GM18861 (cell line): ENCODE data around the gene RAB25.
"Not testable (repeated sequence)": the region's sequence is repeated elsewhere in the genome, so short reads cannot be mapped to it uniquely, and the experiment has no call there.

ENCODE experiments used
- ATAC-seq: cut with Tn5 transposase; IDR thresholded peaks from one replicate; pipeline ENCODE4 v1.9.1; 2021; ENCODE audit not compliant: unreplicated experiment

Gene RAB25

DNA sequence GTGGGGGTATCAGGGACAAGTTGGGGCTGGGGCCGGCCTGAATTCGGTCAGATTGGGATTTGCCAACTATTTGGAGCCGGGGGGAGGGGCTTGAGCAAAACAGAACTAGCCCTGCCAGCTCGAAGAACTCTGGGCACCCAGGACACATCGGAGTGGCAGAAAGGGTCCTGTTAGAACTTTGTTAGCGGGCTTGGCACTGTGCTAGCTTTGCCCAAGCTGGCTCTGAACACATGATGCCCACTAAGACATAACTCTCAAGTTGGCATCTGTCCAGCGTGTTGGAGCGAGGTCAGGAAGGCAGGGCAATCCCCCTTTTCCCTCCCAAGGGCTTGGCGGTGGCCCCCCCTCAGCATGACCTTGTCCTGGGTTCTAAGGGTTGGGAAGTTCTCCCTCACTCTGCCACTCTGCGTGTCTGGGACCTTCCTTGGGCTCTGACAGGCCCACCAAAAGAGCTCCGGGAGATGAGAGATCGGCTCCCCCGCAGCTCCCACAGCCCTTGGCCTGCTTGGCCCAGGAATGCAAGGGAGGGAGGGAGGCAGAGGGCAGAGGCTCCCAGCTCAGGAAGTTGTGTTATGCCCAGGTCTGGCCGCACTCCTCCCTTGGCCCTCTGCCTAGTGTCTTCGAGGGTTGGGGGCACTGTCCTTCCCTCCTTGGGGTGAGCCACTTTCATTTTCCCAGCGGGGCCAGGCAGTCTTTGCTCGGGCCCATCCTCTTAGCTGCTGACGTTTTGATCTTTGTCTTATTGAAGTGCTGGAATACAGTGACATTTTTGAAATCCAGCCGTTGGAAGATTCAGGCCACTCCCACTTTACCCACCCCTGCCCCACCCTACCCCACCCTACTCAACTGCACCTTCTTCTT is 54.8 kb downstream of the RAB25 start:
- ATAC-seq, result no peak

DNA sequence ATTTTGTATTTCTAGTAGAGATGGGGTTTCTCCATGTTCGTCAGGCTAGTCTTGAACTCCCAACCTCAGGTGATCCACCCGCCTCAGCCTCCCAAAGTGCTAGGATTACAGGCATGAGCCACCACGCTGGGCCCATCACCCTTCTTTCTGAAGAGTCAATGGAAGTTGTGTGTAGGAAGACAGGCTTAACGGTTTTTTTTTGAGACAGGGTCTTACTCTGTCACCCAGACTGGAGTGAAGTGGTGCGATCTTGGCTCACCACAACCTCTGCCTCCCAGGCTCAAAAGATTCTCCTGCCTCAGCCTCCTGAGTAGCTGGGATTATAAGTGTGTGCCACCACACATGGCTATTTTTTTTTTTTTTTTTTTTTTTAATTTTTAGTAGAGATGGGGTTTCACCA is 55.8 kb downstream of the RAB25 start:
- ATAC-seq, result not testable (repeated sequence)

DNA sequence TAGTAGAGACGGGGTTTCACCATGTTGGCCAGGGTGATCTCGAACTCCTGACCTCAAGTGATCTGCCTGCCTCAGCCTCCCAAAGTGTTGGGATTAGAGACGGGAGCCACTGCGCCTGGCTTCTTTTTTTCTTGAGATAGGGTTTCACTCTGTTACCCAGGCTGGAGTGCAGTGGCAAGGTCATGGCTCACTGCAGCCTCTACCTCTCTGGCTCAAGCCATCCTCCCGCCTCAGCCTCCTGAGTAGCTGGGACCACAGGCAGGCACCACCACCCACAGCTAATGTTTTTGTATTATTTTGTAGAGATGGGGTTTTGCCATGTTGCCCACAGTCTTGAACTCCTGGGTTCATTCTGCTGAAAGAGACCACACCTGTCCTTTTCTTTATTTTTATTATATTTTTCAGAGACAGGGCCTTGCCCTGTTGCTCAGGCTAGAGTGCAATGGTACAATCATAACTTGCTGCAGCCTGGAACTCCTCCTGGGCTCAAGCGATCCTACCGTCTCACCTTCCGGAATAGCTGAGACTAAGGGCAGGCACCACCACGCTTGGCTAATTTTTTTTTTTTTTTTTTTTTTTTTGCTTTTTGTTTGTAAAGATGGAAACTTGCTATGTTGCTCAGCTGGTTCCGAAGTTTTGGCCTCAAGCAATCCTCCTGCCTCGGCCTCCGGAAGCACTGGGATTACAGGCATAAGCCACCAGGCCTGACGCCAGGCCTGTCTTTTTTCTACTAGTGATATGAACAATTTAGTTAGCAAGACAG is 56.6 kb downstream of the RAB25 start:
- no peak for ATAC-seq

DNA sequence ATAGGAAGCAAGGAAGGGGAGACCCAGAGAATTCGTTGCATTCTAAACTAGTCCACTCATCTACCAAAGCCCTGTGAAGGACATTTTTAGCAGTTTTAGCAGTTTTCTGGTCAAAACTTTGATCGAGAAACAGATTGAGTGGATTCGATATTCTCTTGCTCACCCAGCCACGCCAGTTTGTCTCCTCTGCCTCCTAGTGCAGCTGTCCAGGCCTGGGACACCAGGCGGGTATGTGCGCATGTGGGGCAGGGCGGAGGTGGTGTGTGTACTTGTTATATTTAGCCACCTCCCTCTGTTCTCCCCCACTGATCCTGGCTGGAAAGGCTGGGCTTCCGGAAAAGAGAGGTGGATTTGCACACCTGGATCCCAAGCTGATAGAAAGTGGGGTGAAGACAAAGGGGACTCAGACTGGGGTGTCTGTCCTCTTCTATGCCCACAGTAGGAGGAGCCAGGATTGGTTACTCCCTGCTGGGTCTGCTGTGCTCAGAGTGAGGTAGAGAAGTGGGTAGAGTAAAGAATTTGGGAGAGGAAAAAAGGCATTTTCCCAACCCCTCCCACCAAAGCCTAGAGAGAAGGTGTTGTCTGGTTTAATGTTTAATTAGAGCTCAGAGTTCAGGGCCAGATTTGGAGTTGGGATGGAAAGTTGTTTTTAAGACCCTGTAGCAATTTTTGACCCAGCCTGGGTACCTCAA is 57.4 kb downstream of the RAB25 start:
- no peak for ATAC-seq

DNA sequence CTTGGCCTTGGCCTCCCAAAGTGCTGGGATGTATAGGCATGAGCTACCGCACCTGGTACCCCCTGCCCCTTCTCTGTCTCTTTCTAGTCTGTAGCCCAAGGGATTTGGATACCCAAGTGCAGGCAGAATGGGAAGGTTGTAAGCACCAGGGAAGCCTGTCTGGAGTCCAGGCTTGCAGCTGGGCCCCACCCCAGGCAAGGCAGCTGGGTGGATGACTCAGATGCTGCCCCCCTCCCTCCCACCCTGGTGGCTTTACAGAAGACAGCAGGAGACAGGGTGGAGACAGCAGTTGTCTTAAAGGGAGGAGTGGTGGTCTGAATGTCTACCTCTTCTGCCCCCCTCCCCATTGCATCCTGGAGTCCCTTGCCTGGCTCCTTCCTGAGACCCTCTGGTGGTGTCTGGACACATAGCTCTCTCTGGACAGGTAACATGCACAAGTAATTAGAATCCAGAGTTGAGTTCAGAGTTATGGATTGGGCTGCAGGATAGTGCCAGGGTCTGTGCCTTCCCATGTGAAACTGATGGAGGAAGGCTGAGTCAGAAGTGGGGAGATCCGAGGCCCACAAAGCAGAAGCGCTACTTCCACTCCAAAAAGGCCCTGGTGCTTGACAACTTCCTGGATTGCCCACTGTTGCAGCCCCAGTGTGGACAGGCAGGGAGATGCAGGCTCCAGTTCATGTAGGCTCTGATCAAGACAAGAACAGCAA is 58.7 kb downstream of the RAB25 start:
- ATAC-seq, result no peak
